WTC11 (cell line): ENCODE measurements around the gene RABGAP1. TPM values are rescaled to one million over a fixed set of nuclear protein-coding genes. Genes with fewer than 3 reads are reported as not detected.

Source experiments
- ATAC-seq: fragments of 200-7000 bp; cut with Tn5 transposase; 2 replicates; pipeline ENCODE4 v1.10.0; 2021; ENCODE audit warnings: mild to moderate bottlenecking, moderate library complexity
- CTCF ChIA-PET: fragments of 300-600 bp; sonication (Branson Sonifier 250); formaldehyde crosslinking; loops from one replicate; lab custom pipeline; 2021; ENCODE audit warnings: antibody characterized with exemption; lab: Charles Lee
- POLR2A ChIA-PET: fragments of 350-600 bp; sonication (Branson Sonifier 250); formaldehyde crosslinking; loops from one replicate; lab custom pipeline; 2021; ENCODE audit warnings: antibody characterized with exemption; lab: Charles Lee
- DNase-seq: peaks from one replicate; pipeline ENCODE4 v3.0.0; 2021; ENCODE audit warnings: low spot score
- H3K27ac Mint-ChIP-seq: 2 replicates; pipeline ENCODE4 v1.8.0; 2021; ENCODE audit warnings: mixed read lengths
- H3K27me3 Mint-ChIP-seq: 2 replicates; pipeline ENCODE4 v1.8.0; 2021; ENCODE audit warnings: low read depth, mild to moderate bottlenecking, moderate library complexity, mixed read lengths
- H3K36me3 Mint-ChIP-seq: 2 replicates; pipeline ENCODE4 v1.8.0; 2021; ENCODE audit warnings: mixed read lengths
- H3K4me1 Mint-ChIP-seq: 2 replicates; pipeline ENCODE4 v1.8.0; 2022; ENCODE audit warnings: mixed read lengths
- H3K4me3 Mint-ChIP-seq: 2 replicates; pipeline ENCODE4 v1.8.0; 2021; ENCODE audit warnings: mild to moderate bottlenecking, moderate library complexity, mixed read lengths
- H3K9me3 Mint-ChIP-seq: 2 replicates; pipeline ENCODE4 v1.8.0; 2021; ENCODE audit warnings: mixed read lengths
- GRHL2 ChIP-seq: fragments of 250-450 bp; sonication (Bioruptor Pico); IDR thresholded peaks from 2 replicates; pipeline ENCODE4 v1.8.0; 2022; ENCODE audit warnings: mild to moderate bottlenecking, moderate library complexity; ENCODE audit not compliant: insufficient replicate concordance, severe bottlenecking
- JAZF1 ChIP-seq: fragments of 250-450 bp; sonication (Bioruptor Pico); IDR thresholded peaks from 2 replicates; pipeline ENCODE4 v1.9.0; 2021; ENCODE audit warnings: moderate library complexity, mild to moderate bottlenecking, inconsistent platforms
- NFATC4 ChIP-seq: fragments of 250-450 bp; sonication (Bioruptor Pico); IDR thresholded peaks from 2 replicates; pipeline ENCODE4 v1.9.0; 2021; ENCODE audit warnings: mild to moderate bottlenecking
- NFYB ChIP-seq: sonication (generic); formaldehyde crosslinking; conservative IDR thresholded peaks from 2 replicates; pipeline ENCODE4 v1.8.0; 2022; ENCODE audit warnings: low read depth, missing genetic modification reagents
- NR3C1 ChIP-seq: sonication (generic); formaldehyde crosslinking; conservative IDR thresholded peaks from 2 replicates; pipeline ENCODE4 v1.8.1; 2023; ENCODE audit warnings: low read depth, mild to moderate bottlenecking, missing genetic modification reagents
- OVOL2 ChIP-seq: fragments of 250-450 bp; sonication (Bioruptor Pico); IDR thresholded peaks from 2 replicates; pipeline ENCODE4 v1.9.0; 2021; ENCODE audit warnings: mild to moderate bottlenecking, borderline replicate concordance
- RORB ChIP-seq: fragments of 250-450 bp; sonication (Bioruptor Pico); IDR thresholded peaks from 2 replicates; pipeline ENCODE4 v1.9.0; 2021; ENCODE audit warnings: mild to moderate bottlenecking
- SMAD4 ChIP-seq: sonication (generic); formaldehyde crosslinking; IDR thresholded peaks from 2 replicates; pipeline ENCODE4 v1.8.0; 2022; ENCODE audit warnings: mild to moderate bottlenecking, missing genetic modification reagents
- SOX15 ChIP-seq: fragments of 250-450 bp; sonication (Bioruptor Pico); IDR thresholded peaks from 2 replicates; pipeline ENCODE4 v1.9.0; 2021; ENCODE audit warnings: mild to moderate bottlenecking
- TEAD4 ChIP-seq: sonication (generic); formaldehyde crosslinking; IDR thresholded peaks from 2 replicates; pipeline ENCODE4 v1.8.0; 2022; ENCODE audit warnings: mild to moderate bottlenecking, missing genetic modification reagents
- ZBTB21 ChIP-seq: sonication (generic); formaldehyde crosslinking; IDR thresholded peaks from 2 replicates; pipeline ENCODE4 v1.8.1; 2023; ENCODE audit warnings: mild to moderate bottlenecking, missing genetic modification reagents, borderline replicate concordance
- ZNF396 ChIP-seq: fragments of 250-450 bp; sonication (Bioruptor Pico); IDR thresholded peaks from 2 replicates; pipeline ENCODE4 v1.8.0; 2021; ENCODE audit warnings: mild to moderate bottlenecking, moderate library complexity, borderline replicate concordance
- total RNA-seq: library from RNA; stranded (reverse); gene quantifications from 3 replicates; pipeline ENCODE4 v1.2.3, GENCODE V29; 2021
- TF ChIP-seq, protein P1 (sequence below): fragments of 250-450 bp; sonication (Bioruptor Pico); IDR thresholded peaks from 2 replicates; pipeline ENCODE4 v2.1.2; 2022; ENCODE audit warnings: mild to moderate bottlenecking, moderate library complexity
- TF ChIP-seq, protein P2 (sequence below): sonication (generic); formaldehyde crosslinking; conservative IDR thresholded peaks from 2 replicates; pipeline ENCODE4 v1.8.1; 2023; ENCODE audit warnings: mild to moderate bottlenecking, low read depth, missing genetic modification reagents, moderate library complexity
- TF ChIP-seq, protein P3 (sequence below): sonication (generic); formaldehyde crosslinking; IDR thresholded peaks from 2 replicates; pipeline ENCODE4 v1.8.0; 2022; ENCODE audit warnings: missing genetic modification reagents
- TF ChIP-seq, protein P4 (sequence below): sonication (generic); formaldehyde crosslinking; IDR thresholded peaks from 2 replicates; pipeline ENCODE4 v1.8.1; 2022; ENCODE audit warnings: mild to moderate bottlenecking, moderate library complexity, missing genetic modification reagents
- TF ChIP-seq, protein P5 (sequence below): sonication (generic); formaldehyde crosslinking; IDR thresholded peaks from 2 replicates; pipeline ENCODE4 v1.8.1; 2022; ENCODE audit warnings: missing genetic modification reagents, borderline replicate concordance
- TF ChIP-seq, protein P6 (sequence below): sonication (generic); formaldehyde crosslinking; IDR thresholded peaks from 2 replicates; pipeline ENCODE4 v1.8.1; 2022; ENCODE audit warnings: low read depth, mild to moderate bottlenecking, moderate library complexity, missing genetic modification reagents, borderline replicate concordance
- TF ChIP-seq, protein P7 (sequence below): sonication (generic); formaldehyde crosslinking; IDR thresholded peaks from 2 replicates; pipeline ENCODE4 v1.8.0; 2023; ENCODE audit warnings: missing genetic modification reagents
- TF ChIP-seq, protein P8 (sequence below): fragments of 250-450 bp; sonication (Bioruptor Pico); conservative IDR thresholded peaks from 2 replicates; pipeline ENCODE4 v1.9.0; 2021; ENCODE audit warnings: mild to moderate bottlenecking

Gene RABGAP1
- total RNA-seq, 1 experiment from 2014 or later: 38.1 TPM

DNA sequence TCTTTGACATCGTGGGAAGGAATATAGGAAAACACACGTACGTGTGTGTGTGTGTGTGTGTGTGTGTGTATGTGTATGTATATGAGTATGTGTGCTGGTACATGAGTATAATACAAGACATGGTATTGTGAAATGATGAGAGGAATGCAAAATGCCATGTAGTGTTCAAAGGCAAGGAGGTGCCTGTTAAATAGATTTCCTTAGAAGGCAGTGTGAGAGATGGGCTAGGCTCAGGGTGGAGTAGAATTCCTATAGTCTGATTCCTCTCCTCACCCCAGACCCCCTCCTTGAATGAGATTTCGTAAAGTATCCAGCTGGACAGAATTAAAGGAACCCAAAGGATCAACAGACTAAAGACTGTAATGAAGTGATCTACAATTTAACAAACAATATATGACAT lies 103.8 kb downstream of the RABGAP1 start:
- ChIA-PET POLR2A (no interaction called here), CTCF (no interaction called here)
- no peak for TF ChIP-seq GRHL2
- TF ChIP-seq, protein P1, sequence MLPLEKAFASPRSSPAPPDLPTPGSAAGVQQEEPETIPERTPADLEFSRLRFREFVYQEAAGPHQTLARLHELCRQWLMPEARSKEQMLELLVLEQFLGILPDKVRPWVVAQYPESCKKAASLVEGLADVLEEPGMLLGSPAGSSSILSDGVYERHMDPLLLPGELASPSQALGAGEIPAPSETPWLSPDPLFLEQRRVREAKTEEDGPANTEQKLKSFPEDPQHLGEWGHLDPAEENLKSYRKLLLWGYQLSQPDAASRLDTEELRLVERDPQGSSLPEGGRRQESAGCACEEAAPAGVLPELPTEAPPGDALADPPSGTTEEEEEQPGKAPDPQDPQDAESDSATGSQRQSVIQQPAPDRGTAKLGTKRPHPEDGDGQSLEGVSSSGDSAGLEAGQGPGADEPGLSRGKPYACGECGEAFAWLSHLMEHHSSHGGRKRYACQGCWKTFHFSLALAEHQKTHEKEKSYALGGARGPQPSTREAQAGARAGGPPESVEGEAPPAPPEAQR (CRISPR knock-in tag): no peak
- TF ChIP-seq, protein P2, sequence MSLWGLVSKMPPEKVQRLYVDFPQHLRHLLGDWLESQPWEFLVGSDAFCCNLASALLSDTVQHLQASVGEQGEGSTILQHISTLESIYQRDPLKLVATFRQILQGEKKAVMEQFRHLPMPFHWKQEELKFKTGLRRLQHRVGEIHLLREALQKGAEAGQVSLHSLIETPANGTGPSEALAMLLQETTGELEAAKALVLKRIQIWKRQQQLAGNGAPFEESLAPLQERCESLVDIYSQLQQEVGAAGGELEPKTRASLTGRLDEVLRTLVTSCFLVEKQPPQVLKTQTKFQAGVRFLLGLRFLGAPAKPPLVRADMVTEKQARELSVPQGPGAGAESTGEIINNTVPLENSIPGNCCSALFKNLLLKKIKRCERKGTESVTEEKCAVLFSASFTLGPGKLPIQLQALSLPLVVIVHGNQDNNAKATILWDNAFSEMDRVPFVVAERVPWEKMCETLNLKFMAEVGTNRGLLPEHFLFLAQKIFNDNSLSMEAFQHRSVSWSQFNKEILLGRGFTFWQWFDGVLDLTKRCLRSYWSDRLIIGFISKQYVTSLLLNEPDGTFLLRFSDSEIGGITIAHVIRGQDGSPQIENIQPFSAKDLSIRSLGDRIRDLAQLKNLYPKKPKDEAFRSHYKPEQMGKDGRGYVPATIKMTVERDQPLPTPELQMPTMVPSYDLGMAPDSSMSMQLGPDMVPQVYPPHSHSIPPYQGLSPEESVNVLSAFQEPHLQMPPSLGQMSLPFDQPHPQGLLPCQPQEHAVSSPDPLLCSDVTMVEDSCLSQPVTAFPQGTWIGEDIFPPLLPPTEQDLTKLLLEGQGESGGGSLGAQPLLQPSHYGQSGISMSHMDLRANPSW (CRISPR knock-in tag): no peak
- no peak for TF ChIP-seq ZNF396 (CRISPR knock-in tag)
- TF ChIP-seq, protein P3, sequence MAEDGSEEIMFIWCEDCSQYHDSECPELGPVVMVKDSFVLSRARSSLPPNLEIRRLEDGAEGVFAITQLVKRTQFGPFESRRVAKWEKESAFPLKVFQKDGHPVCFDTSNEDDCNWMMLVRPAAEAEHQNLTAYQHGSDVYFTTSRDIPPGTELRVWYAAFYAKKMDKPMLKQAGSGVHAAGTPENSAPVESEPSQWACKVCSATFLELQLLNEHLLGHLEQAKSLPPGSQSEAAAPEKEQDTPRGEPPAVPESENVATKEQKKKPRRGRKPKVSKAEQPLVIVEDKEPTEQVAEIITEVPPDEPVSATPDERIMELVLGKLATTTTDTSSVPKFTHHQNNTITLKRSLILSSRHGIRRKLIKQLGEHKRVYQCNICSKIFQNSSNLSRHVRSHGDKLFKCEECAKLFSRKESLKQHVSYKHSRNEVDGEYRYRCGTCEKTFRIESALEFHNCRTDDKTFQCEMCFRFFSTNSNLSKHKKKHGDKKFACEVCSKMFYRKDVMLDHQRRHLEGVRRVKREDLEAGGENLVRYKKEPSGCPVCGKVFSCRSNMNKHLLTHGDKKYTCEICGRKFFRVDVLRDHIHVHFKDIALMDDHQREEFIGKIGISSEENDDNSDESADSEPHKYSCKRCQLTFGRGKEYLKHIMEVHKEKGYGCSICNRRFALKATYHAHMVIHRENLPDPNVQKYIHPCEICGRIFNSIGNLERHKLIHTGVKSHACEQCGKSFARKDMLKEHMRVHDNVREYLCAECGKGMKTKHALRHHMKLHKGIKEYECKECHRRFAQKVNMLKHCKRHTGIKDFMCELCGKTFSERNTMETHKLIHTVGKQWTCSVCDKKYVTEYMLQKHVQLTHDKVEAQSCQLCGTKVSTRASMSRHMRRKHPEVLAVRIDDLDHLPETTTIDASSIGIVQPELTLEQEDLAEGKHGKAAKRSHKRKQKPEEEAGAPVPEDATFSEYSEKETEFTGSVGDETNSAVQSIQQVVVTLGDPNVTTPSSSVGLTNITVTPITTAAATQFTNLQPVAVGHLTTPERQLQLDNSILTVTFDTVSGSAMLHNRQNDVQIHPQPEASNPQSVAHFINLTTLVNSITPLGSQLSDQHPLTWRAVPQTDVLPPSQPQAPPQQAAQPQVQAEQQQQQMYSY (CRISPR knock-in tag): no peak
- TF ChIP-seq, protein P4, sequence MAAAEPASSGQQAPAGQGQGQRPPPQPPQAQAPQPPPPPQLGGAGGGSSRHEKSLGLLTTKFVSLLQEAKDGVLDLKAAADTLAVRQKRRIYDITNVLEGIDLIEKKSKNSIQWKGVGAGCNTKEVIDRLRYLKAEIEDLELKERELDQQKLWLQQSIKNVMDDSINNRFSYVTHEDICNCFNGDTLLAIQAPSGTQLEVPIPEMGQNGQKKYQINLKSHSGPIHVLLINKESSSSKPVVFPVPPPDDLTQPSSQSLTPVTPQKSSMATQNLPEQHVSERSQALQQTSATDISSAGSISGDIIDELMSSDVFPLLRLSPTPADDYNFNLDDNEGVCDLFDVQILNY (CRISPR knock-in tag): no peak
- no peak for TF ChIP-seq ZBTB21 (CRISPR knock-in tag)
- TF ChIP-seq, protein P5, sequence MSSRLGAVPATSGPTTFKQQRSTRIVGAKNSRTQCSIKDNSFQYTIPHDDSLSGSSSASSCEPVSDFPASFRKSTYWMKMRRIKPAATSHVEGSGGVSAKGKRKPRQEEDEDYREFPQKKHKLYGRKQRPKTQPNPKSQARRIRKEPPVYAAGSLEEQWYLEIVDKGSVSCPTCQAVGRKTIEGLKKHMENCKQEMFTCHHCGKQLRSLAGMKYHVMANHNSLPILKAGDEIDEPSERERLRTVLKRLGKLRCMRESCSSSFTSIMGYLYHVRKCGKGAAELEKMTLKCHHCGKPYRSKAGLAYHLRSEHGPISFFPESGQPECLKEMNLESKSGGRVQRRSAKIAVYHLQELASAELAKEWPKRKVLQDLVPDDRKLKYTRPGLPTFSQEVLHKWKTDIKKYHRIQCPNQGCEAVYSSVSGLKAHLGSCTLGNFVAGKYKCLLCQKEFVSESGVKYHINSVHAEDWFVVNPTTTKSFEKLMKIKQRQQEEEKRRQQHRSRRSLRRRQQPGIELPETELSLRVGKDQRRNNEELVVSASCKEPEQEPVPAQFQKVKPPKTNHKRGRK: no peak
- TF ChIP-seq OVOL2 (CRISPR knock-in tag): no peak
- no peak for TF ChIP-seq TEAD4 (CRISPR knock-in tag)
- TF ChIP-seq, protein P6, sequence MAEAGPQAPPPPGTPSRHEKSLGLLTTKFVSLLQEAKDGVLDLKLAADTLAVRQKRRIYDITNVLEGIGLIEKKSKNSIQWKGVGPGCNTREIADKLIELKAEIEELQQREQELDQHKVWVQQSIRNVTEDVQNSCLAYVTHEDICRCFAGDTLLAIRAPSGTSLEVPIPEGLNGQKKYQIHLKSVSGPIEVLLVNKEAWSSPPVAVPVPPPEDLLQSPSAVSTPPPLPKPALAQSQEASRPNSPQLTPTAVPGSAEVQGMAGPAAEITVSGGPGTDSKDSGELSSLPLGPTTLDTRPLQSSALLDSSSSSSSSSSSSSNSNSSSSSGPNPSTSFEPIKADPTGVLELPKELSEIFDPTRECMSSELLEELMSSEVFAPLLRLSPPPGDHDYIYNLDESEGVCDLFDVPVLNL (CRISPR knock-in tag): no peak
- no peak for TF ChIP-seq NFYB (CRISPR knock-in tag)
- no peak for TF ChIP-seq NR3C1 (CRISPR knock-in tag)
- TF ChIP-seq, protein P7, sequence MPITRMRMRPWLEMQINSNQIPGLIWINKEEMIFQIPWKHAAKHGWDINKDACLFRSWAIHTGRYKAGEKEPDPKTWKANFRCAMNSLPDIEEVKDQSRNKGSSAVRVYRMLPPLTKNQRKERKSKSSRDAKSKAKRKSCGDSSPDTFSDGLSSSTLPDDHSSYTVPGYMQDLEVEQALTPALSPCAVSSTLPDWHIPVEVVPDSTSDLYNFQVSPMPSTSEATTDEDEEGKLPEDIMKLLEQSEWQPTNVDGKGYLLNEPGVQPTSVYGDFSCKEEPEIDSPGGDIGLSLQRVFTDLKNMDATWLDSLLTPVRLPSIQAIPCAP (CRISPR knock-in tag): no peak
- TF ChIP-seq NFATC4: no peak
- TF ChIP-seq, protein P8, sequence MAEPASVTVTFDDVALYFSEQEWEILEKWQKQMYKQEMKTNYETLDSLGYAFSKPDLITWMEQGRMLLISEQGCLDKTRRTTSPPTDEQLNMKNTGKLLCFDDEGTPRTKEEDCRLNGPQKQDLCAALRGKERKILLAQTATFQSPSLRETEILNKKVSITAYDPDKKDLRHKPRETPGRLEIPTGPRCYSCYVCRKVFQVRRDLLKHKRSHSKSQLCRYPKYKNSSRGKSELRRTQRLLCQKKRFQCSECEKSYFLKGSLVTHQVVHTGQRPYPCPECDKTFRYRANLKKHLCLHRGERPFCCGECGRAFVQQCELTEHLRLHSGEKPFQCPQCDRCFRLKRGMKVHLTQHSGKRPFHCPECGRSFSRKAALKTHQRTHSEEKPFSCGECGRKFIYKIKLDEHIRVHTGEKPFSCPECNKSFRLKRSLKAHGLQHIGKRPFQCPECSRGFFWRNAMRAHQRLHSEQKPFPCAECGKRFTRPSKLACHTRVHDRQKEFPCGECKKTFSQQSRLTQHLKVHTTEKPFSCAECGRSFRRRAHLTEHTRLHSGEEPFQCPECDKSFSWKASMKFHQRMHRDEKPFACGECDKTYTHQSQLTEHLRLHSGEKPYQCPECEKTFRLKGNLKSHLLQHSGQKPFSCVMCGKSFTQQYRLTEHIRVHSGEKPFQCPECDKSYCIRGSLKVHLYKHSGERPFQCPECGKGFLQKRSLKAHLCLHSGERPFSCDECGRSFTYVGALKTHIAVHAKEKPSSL (CRISPR knock-in tag): no peak
- no peak for TF ChIP-seq SOX15
- no peak for TF ChIP-seq SMAD4 (CRISPR knock-in tag)
- no peak for TF ChIP-seq JAZF1 (CRISPR knock-in tag)
- no peak for TF ChIP-seq RORB (CRISPR knock-in tag)
- Mint-ChIP-seq H3K36me3 (peaks cover 9% of the 10 kb centered on the region), H3K9me3 (no peaks in the 10 kb centered on the region), H3K4me3 (no peak overlapping the region), H3K27me3 (no peaks in the 10 kb centered on the region), H3K27ac (peak overlapping the region; percentile 3; the same call in 1 of the 2 replicates), H3K4me1 (no peaks in the 10 kb centered on the region)
- DNase-seq (no peak), ATAC-seq (no peak)
